HG03159 (cell line): ENCODE data around the gene GRM5.
"Not testable (repeated sequence)": the region's sequence is repeated elsewhere in the genome, so short reads cannot be mapped to it uniquely, and the experiment has no call there.

ENCODE experiments used
- ATAC-seq: cut with Tn5 transposase; IDR thresholded peaks from one replicate; pipeline ENCODE4 v1.9.1; 2021; ENCODE audit warnings: mild to moderate bottlenecking, moderate library complexity; ENCODE audit not compliant: unreplicated experiment

The GRM5 gene

DNA sequence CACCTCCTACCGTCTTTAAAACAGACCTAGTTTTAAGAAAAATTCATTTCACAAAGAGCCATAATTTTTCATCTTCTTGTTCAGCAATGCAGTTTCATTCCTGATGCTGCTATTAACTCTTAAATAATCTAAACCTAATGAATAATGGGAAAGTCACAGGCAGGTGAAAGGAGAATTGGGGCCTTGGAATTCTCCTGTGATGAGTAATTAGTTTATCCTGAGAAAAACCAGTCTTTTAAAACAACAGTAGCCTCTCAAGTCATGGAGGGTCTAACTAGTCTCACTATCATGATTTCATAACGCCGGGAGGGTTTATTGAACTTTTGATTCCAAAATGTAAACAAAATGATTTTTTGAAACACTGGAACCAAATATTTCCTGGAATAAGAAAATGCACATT, 86.8 kb downstream of the GRM5 start:
- not testable (repeated sequence) for ATAC-seq

- ATAC-seq = not testable (repeated sequence)
These were observed 90.3 kb downstream of the GRM5 start for GRCh38 chr11:88975441-88975840.

DNA sequence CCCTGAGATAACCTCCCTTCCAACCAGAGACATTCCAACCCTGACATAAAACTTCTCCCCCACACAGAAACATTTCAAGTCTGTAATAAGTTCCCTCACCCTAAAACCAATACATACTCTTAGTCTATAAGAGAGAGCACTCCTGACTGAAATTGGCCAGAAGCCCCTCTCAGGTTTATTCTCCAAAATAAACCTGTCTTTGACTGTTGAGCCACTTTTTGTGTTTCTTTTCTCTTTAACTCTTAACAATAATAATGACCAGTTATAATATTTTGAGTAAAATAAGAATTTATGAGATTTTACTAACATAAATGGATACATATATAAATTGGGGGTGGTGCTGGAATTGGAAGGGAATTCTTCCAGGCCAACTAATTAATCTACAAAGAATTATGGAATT, 93.6 kb downstream of the GRM5 start:
- ATAC-seq = no peak

DNA sequence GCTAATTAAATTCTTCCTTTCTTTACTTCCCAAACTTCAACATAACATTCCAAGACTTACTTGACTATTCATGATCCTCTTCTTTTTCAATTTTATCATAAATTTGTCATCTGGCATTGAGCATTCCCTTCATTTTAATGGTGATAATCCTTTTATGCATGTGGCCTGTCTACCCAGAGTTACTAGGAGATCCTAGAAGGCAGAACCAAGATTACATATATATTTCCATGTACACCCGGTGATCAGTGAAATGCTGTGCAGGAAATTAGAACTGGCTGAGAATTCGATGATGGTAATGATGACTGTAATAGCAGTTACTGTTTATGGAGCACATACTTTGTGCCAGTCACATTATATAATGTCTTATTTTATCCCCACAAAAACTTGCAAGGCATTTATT, 104.2 kb downstream of the GRM5 start:
- ATAC-seq = not testable (repeated sequence)

- not testable (repeated sequence) for ATAC-seq
These were observed 105.9 kb downstream of the GRM5 start for GRCh38 chr11:88959857-88960256.

DNA sequence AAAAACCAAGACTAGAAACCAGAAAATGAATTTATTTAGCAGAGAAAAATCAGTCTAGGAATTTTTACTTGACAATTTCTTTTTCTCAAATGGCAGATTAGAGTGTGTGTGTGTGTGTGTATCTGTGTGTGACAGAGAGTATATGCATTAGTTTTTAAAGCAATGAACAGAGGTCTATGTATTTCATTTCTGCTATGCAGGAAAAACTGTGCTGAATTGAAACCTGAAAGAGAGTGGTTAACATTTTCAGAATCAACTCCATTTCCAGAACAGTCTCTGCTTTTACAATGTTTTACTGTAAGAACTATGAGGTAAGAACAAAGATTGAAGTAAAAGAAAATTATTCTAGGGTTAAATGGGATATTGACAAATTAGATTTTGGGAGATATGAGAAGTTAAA, 114.8 kb downstream of the GRM5 start:
- peak; percentile 42 for ATAC-seq

DNA sequence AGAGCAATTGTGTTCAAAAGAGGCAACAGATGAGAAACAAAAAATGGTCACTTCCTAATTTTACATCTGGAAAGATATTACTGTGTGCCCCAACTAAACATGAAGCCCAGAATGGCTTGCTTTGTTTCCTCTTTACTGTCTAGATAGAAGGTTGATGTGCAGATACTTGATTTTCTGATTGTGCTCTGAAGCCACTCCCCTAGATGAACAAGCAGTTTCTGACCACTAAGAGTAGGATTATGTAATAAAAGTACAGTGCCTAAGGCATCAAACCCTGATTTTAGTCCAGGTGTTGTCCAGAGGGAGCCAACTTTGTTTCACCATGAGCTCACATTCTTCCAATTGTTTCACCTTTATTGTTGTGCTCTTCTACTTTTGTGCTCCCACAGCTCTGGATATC, 116.9 kb downstream of the GRM5 start:
- not testable (repeated sequence) for ATAC-seq

DNA sequence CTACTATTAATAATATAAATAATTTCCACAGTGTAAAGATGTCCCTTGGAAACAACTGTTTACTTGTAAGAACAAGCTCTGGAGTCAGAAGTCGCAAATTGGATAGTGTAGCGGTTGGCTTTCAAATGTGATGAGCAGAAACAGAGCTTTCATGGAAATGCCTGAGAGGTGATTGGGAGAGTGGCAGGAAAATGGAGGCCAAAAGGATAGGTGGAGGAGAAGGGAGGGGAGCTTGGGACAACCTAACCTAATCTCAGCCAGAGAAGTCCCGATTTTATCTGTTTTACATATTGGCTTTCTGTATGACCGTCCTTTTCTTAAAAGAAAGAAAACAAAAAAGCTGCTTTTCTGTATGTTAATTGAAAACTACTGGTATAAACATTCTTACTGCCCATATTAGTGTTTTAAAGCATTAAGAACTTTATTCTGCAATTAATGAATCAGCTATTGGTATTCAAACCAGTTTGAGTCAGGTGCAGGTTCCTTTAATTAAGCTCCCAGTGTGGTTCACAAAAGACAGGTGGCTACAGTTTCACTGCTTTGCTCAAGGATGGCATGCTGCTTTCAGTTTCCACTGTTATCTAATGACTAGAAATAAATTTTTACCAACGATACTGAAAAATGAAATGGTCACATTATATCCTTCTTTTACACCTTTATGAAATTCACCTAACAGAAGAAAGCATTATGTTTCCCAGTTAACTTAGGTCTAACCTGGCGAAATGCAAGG, 117.8 kb downstream of the GRM5 start:
- ATAC-seq = peak; percentile 87

- not testable (repeated sequence) for ATAC-seq
These were observed 136.1 kb downstream of the GRM5 start for GRCh38 chr11:88929665-88930064.

GRCh38 chr11:88917065-88917464, 148.7 kb downstream of the GRM5 start:
- not testable (repeated sequence) for ATAC-seq

- no peak for ATAC-seq
These were observed 156.3 kb downstream of the GRM5 start for GRCh38 chr11:88909500-88909899.

GRCh38 chr11:88901436-88901835, 164.3 kb downstream of the GRM5 start:
- not testable (repeated sequence) for ATAC-seq

DNA sequence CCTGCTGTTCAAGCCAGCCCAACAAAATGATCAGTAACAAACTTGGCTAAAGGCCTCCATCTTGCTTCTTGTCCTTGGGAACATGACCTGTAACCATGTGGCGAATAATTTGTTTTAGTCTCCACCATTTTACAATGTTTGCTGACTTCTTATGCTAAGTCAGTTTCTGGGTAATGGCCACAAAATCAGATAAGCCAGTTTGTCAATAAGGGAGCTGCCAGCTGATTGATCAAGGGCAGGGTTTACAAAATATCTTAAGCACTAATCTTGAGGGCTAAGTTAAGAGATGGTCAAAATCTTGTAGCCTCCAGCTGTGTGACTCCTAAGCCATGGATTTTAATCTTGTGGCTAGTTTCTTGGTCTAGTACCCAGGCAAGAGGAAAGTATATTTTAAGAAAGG, 176.9 kb downstream of the GRM5 start:
- not testable (repeated sequence) for ATAC-seq

DNA sequence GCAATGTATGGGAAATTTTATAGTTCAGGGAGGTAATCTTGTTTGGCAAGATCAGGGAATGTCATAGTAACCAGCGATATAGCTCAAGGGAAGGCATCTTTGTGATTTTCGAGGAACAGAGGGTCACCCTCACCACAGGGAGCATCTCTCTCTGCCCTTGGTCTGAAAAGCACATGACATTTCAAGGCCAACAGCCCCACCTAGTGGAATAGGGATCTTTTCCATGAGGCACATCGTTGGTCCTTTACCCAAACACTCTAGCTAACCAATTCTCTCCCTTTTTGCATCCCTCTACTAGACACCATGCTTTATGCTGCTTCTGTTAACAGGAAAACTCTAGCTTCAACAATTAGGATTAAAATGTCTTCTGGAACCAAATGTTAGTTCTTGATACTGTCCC, 179.0 kb downstream of the GRM5 start:
- ATAC-seq = peak; percentile 68

- ATAC-seq = not testable (repeated sequence)
These were observed 183.0 kb downstream of the GRM5 start for GRCh38 chr11:88882800-88883199.

- no peak for ATAC-seq
These were observed 204.2 kb downstream of the GRM5 start for GRCh38 chr11:88861618-88862017.

DNA sequence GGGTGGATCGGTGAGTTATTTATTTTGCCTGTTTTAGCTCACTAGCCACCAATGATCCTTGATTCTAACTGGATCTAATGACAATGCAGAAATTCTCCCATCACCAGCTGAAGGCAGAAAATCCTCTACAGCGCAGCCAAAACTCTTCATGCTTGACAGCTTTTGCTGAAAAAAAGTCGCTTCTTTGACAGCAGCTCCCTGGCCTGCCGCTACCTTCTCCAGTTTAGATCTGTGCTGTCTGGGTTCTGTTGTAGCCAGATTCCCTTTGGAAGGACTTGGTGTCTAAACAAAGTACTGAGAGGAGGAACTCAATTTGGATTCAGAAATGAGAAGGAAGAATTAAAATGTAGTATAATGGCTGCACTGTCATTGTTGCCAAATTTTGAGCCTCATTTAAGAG, 205.4 kb downstream of the GRM5 start:
- not testable (repeated sequence) for ATAC-seq

DNA sequence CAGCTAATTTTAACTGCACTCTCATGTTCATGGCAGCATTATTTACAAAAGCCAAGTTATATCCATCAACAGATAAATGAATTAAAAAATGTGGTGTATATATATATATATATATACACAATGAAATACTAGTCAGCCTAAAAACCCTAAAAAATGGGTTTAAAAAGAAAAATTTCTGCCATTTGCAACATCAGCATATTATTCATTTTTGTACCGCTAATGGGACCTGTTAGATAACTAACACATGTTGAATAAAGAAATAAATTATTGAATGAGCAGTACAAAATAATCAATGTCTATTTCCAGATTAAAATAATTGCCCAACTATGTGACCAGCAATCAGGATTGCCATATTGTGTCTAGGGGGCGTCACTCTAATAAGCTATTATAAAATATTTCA, 211.8 kb downstream of the GRM5 start:
- ATAC-seq = not testable (repeated sequence)

DNA sequence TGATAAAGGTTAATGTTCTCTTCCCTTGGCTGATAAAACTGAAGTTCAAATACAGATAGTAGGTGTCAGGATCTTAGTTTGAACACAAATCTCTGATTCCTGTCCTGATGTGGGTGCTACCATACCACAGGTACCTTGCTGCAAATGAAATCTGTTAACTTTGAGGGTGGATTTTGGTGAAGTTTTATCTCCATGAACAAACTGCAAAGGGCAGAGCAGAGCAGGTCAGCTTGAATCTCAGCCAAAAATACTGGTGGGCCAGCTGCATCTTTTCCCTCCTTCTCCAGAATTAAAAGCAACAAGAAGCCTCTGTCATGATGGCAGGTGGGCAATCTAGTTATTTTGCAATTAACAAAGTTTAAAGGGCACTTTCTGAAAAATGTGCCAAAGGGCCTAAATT, 214.2 kb downstream of the GRM5 start:
- ATAC-seq = not testable (repeated sequence)

- ATAC-seq = not testable (repeated sequence)
These were observed 216.0 kb downstream of the GRM5 start for GRCh38 chr11:88849773-88850172.

DNA sequence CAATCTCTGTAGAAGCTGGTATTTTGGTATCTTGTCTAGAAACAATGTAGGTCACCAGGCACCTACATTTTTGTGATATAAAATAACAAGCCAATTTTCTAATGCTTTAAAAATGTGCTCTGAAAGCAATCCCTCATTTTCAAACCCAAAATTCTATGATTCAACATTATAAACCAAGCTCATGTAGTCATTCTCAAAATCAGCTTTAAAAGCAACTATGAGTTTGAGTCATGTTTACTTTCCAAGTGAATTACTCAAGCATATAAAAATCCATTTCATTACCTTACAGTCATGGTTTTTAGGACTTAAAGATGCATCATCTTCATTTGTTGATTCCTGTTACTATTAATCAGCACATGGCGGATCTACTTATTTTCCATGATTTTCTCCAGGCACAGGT, 216.4 kb downstream of the GRM5 start:
- no peak for ATAC-seq

GRCh38 chr11:88846266-88846665, 219.5 kb downstream of the GRM5 start:
- not testable (repeated sequence) for ATAC-seq

GRCh38 chr11:88844941-88845340, 220.8 kb downstream of the GRM5 start:
- ATAC-seq = not testable (repeated sequence)
